ENCODE measurements around the gene ITPR1.

The ITPR1 gene

DNA sequence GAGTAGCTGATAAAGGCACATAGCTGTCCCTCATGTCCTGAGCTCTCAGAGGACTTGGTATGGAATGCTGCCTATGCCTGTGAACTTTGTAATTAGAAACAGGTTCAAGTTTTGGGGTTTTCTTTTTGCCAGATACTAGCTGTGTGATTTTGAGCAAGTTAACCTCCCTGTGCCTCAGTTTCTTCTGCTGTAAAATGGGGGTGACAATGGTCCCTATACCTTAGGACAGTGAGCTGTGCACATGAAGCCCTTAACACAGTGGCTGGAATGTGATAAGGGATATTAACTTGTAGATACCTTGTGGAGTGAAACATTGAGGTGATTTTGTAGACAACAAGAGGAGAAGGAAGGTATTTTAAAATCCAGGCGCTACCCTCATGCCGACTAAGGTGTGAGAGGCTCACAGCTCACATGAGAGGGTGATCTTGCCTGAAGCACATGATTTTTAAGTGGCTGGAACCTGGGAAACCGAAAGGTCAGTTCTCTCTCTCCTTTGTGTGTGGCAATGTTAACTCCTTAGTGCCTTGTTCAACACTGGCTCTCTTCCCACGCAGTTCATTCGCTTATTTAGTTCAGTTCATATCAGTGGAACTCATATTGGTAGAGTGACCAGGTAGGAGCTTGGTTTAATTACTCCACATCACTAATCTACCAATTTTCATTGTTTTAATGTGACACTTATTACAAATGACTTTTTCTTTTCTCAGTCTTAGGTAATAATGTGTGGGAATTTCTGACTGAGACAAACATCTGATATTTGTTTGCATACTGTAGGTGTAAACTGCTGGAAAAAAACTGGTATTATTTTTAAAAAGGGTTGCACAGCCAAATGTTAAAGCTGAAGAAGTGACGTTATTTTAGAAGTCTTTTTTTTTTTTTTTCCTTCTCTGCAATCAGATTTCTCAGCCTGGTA, 236.2 kb downstream of the ITPR1 start:
- H3K27ac ChIP-seq = no peak overlapping the region
- TF ChIP-seq, protein P1, sequence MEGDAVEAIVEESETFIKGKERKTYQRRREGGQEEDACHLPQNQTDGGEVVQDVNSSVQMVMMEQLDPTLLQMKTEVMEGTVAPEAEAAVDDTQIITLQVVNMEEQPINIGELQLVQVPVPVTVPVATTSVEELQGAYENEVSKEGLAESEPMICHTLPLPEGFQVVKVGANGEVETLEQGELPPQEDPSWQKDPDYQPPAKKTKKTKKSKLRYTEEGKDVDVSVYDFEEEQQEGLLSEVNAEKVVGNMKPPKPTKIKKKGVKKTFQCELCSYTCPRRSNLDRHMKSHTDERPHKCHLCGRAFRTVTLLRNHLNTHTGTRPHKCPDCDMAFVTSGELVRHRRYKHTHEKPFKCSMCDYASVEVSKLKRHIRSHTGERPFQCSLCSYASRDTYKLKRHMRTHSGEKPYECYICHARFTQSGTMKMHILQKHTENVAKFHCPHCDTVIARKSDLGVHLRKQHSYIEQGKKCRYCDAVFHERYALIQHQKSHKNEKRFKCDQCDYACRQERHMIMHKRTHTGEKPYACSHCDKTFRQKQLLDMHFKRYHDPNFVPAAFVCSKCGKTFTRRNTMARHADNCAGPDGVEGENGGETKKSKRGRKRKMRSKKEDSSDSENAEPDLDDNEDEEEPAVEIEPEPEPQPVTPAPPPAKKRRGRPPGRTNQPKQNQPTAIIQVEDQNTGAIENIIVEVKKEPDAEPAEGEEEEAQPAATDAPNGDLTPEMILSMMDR (conservative IDR thresholded peaks at IDR 0.05; ENCODE audit: low read depth) = no peak
- CTCF ChIA-PET = interaction anchor here (0.6 to 0.7 kb wide), 2 partner anchors 223 to 309 kb away, joined by 3 read pairs; no protein-coding TSS in a partner anchor
- POLR2A ChIA-PET (ENCODE audit: low non-redundant PET) = no interaction called here
- DNase-seq (ENCODE audit: low spot score) = no peak

DNA sequence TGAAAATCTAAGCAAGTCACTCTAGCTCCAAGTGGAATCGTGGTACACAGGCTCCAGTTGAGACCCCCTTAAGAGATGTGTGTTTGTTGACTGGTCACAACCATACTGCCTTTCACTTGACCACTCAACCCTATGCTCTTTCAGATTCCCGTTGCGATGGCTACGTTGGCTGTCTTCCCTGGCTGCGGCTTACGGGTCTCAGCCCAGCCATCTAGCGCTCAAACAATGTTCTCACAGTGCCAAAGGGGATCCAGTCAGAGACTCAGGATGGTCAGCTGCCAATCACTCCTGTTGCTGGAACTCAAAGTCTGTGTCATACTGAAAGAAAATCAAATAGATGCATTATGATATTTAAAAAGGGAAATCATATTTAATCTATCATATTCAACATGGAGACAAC, 237.6 kb downstream of the ITPR1 start:
- CTCF ChIA-PET = no interaction called here
- DNase-seq (ENCODE audit: low spot score) = no peak
- no peak overlapping the region for H3K27ac ChIP-seq

DNA sequence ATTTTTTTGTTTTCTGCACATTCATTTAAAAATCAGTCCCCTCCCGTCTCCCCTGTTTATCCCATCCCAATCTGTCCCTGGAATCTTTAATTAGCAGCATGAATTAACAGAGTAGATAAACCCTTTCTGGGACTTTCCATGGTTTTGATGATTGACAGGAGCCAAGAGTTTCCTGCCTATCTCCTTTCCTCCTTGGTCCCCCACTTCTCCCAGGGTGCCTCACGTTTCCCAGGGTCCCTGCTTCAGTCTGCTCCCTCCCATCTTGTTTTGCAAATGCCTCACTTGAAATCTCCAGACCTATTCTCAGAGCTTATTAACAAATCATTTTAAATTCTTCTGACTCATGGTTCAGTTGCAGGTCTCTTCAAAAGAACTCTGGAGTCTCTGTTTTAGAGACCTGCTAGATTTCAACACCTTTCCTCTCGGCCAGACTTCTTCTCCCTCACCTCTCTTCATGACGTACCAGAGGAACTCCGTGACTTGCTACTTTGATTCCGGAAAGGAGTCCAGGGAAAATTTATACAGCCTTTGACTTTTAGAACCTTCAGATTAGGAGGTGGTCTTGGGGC, 238.5 kb downstream of the ITPR1 start:
- ChIA-PET CTCF (no interaction called here), POLR2A (ENCODE audit: low non-redundant PET) (no interaction called here)
- no peak for DNase-seq (ENCODE audit: low spot score)
- TF ChIP-seq, protein P1 (conservative IDR thresholded peaks at IDR 0.05; ENCODE audit: low read depth) = no peak
- H3K27ac ChIP-seq = no peak overlapping the region

More for the DNA sequence above, 237.6 kb downstream of the ITPR1 start:
- POLR2A ChIA-PET (ENCODE audit: low non-redundant PET) = no interaction called here
- TF ChIP-seq, protein P1 (conservative IDR thresholded peaks at IDR 0.05; ENCODE audit: low read depth) = no peak

- TF ChIP-seq, protein P1 (conservative IDR thresholded peaks at IDR 0.05; ENCODE audit: low read depth) = no peak
- DNase-seq (ENCODE audit: low spot score) = no peak
- ChIA-PET POLR2A (ENCODE audit: low non-redundant PET) (no interaction called here), CTCF (no interaction called here)
- no peak overlapping the region for H3K27ac ChIP-seq
Measured at GRCh38 chr3:4732925-4733324, 239.8 kb downstream of the ITPR1 start.

GRCh38 chr3:4734454-4734853, 241.3 kb downstream of the ITPR1 start:
- no peak for DNase-seq (ENCODE audit: low spot score)
- TF ChIP-seq, protein P1 (conservative IDR thresholded peaks at IDR 0.05; ENCODE audit: low read depth) = no peak
- ChIA-PET CTCF (interaction anchor here (1.1 kb wide), 1 partner anchor 25 kb away, joined by 4 read pairs; no protein-coding TSS in a partner anchor), POLR2A (ENCODE audit: low non-redundant PET) (no interaction called here)
- H3K27ac ChIP-seq = no peak overlapping the region

- DNase-seq (ENCODE audit: low spot score) = no peak
- POLR2A ChIA-PET (ENCODE audit: low non-redundant PET) = no interaction called here
- CTCF ChIA-PET = interaction anchor here (1.1 kb wide), 1 partner anchor 26 kb away, joined by 4 read pairs; no protein-coding TSS in a partner anchor
- no peak overlapping the region for H3K27ac ChIP-seq
- TF ChIP-seq, protein P1 (conservative IDR thresholded peaks at IDR 0.05; ENCODE audit: low read depth) = no peak
Measured at GRCh38 chr3:4735243-4735642, 242.1 kb downstream of the ITPR1 start.
